ENCODE data around the gene ZFP3. TPM values are rescaled to one million over a fixed set of nuclear protein-coding genes. Genes with fewer than 3 reads are reported as not detected.
"Not testable (repeated sequence)": the region's sequence is repeated elsewhere in the genome, so short reads cannot be mapped to it uniquely, and the experiment has no call there.

The ZFP3 gene
- polyA plus RNA-seq, 1 donor = 11.6 TPM

- no peak for DNase-seq
These were observed 61.1 kb downstream of the ZFP3 start for GRCh38 chr17:5139458-5139732.

DNA sequence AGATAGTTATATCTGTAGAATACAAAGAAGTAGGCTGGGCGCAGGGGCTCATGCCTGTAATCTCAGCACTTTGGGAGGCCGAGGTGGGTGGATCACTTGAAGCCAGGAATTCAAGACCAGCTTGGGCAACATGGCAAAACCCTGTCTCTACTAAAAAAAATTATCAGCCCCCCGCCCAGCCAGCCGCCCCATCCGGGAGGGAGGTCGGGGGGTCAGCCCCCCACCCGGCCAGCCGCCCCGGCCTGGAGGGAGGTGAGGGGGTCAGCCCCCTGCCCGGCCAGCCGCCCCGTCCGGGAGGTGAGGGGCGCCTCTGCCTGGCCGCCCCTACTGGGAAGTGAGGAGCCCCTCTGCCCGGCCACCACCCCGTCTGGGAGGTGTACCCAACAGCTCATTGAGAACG lies 64.6 kb downstream of the ZFP3 start:
- DNase-seq = not testable (repeated sequence)

Other genes starting within 250 kb of the ZFP3 start
- 28.3 TPM for gene MINK1, start 245.1 kb upstream of the ZFP3 start, polyA plus RNA-seq (ENCODE audit: insufficient read length)
- gene C17orf107, start 178.9 kb upstream of the ZFP3 start, polyA plus RNA-seq (ENCODE audit: insufficient read length) = 1.5 TPM
- gene CHRNE, start 175.4 kb upstream of the ZFP3 start, polyA plus RNA-seq (ENCODE audit: insufficient read length) = 3.3 TPM
- 0.88 TPM for gene GP1BA, start 146.2 kb upstream of the ZFP3 start, polyA plus RNA-seq (ENCODE audit: insufficient read length)
- gene SLC25A11, start 138.4 kb upstream of the ZFP3 start, polyA plus RNA-seq (ENCODE audit: insufficient read length) = 57.1 TPM
- 75.2 TPM for gene RNF167, start 138.2 kb upstream of the ZFP3 start, polyA plus RNA-seq (ENCODE audit: insufficient read length)
- 432 TPM for gene PFN1, start 129.9 kb upstream of the ZFP3 start, polyA plus RNA-seq (ENCODE audit: insufficient read length)
- 2,174 TPM for gene ENO3, start 127.3 kb upstream of the ZFP3 start, polyA plus RNA-seq (ENCODE audit: insufficient read length)
- gene SPAG7, start 110.7 kb upstream of the ZFP3 start, polyA plus RNA-seq (ENCODE audit: insufficient read length) = 92.0 TPM
- 32.9 TPM for gene CAMTA2, start 90.8 kb upstream of the ZFP3 start, polyA plus RNA-seq (ENCODE audit: insufficient read length)
- gene INCA1, start 80.9 kb upstream of the ZFP3 start, polyA plus RNA-seq (ENCODE audit: insufficient read length) = 4.9 TPM
- gene KIF1C, start 80.5 kb upstream of the ZFP3 start, polyA plus RNA-seq (ENCODE audit: insufficient read length) = 129 TPM
- not detected for gene SLC52A1, start 43.0 kb upstream of the ZFP3 start, polyA plus RNA-seq (ENCODE audit: insufficient read length)
- 11.1 TPM for gene ZNF232, start 33.4 kb downstream of the ZFP3 start, polyA plus RNA-seq (ENCODE audit: insufficient read length)
- 21.0 TPM for gene USP6, start 37.6 kb downstream of the ZFP3 start, polyA plus RNA-seq (ENCODE audit: insufficient read length)
- 9.0 TPM for gene ZNF594, start 113.4 kb downstream of the ZFP3 start, polyA plus RNA-seq (ENCODE audit: insufficient read length)
- 1.6 TPM for gene SCIMP, start 156.4 kb downstream of the ZFP3 start, polyA plus RNA-seq (ENCODE audit: insufficient read length)
- 47.7 TPM for gene RABEP1, start 203.8 kb downstream of the ZFP3 start, polyA plus RNA-seq (ENCODE audit: insufficient read length)